ENCODE results near the gene SLC28A1.

Gene SLC28A1

GRCh38 chr15:84883916-84884781, at the start of gene SLC28A1:
Gene SLC28A1, plus strand, starts transcription at chr15:84884662. Its CDS starts 3,099 bp downstream, at chr15:84887761.
- no peak for DNase-seq (ENCODE audit: low read depth)
- no peak within 1 kb of the TSS for H3K4me3 ChIP-seq (ENCODE audit: control insufficient read depth, low read depth, low read length)
- no peak for TF ChIP-seq CTCF (conservative IDR thresholded peaks at IDR 0.05; ENCODE audit: control insufficient read depth, insufficient read depth, low read depth, low read length)

- DNase-seq (ENCODE audit: low read depth): no peak
- H3K4me3 ChIP-seq (ENCODE audit: control insufficient read depth, low read depth, low read length): no peak overlapping the region
- TF ChIP-seq CTCF (conservative IDR thresholded peaks at IDR 0.05; ENCODE audit: control insufficient read depth, insufficient read depth, low read depth, low read length): no peak
Measured at GRCh38 chr15:84834969-84835368, 49.5 kb upstream of the SLC28A1 start.

- no peak overlapping the region for H3K4me3 ChIP-seq (ENCODE audit: control insufficient read depth, low read depth, low read length)
- TF ChIP-seq CTCF (conservative IDR thresholded peaks at IDR 0.05; ENCODE audit: control insufficient read depth, insufficient read depth, low read depth, low read length): no peak
- DNase-seq (ENCODE audit: low read depth): no peak
Measured at GRCh38 chr15:84835661-84836337, 48.7 kb upstream of the SLC28A1 start.

- no peak overlapping the region for H3K4me3 ChIP-seq (ENCODE audit: control insufficient read depth, low read depth, low read length)
- TF ChIP-seq CTCF (conservative IDR thresholded peaks at IDR 0.05; ENCODE audit: control insufficient read depth, insufficient read depth, low read depth, low read length): no peak
- DNase-seq (ENCODE audit: low read depth): no peak
Measured at GRCh38 chr15:84836844-84837243, 47.6 kb upstream of the SLC28A1 start.

GRCh38 chr15:84839714-84840113, 44.7 kb upstream of the SLC28A1 start:
- no peak for DNase-seq (ENCODE audit: low read depth)
- no peak for TF ChIP-seq CTCF (conservative IDR thresholded peaks at IDR 0.05; ENCODE audit: control insufficient read depth, insufficient read depth, low read depth, low read length)
- no peak overlapping the region for H3K4me3 ChIP-seq (ENCODE audit: control insufficient read depth, low read depth, low read length)

- no peak for TF ChIP-seq CTCF (conservative IDR thresholded peaks at IDR 0.05; ENCODE audit: control insufficient read depth, insufficient read depth, low read depth, low read length)
- no peak for DNase-seq (ENCODE audit: low read depth)
Measured at GRCh38 chr15:84840255-84840654, 44.2 kb upstream of the SLC28A1 start.

More at GRCh38 chr15:84840255-84840654, 44.2 kb upstream of the SLC28A1 start:
- no peak overlapping the region for H3K4me3 ChIP-seq (ENCODE audit: control insufficient read depth, low read depth, low read length)

Measured in fibroblast of mammary gland (primary cell).